ENCODE data around the gene PRRT1.

Gene PRRT1

GRCh38 chr6:32140420-32141046 lies 11.2 kb downstream of the PRRT1 start:
- no peak overlapping the region for H3K4me3 ChIP-seq (ENCODE audit: low read length)
- no peak for TF ChIP-seq ZNF274 (IDR thresholded peaks at IDR 0.05; ENCODE audit: low read depth, low read length)

- no peak for TF ChIP-seq ZNF274 (IDR thresholded peaks at IDR 0.05; ENCODE audit: low read depth, low read length)
- no peak overlapping the region for H3K4me3 ChIP-seq (ENCODE audit: low read length)
These were observed 12.1 kb downstream of the PRRT1 start for GRCh38 chr6:32139590-32139989.

GRCh38 chr6:32137454-32137853 lies 14.3 kb downstream of the PRRT1 start:
- H3K4me3 ChIP-seq (ENCODE audit: low read length): no peak overlapping the region
- TF ChIP-seq ZNF274 (IDR thresholded peaks at IDR 0.05; ENCODE audit: low read depth, low read length): no peak

- TF ChIP-seq ZNF274 (IDR thresholded peaks at IDR 0.05; ENCODE audit: low read depth, low read length): no peak
- no peak overlapping the region for H3K4me3 ChIP-seq (ENCODE audit: low read length)
These were observed 18.0 kb downstream of the PRRT1 start for GRCh38 chr6:32133786-32134185.

- no peak overlapping the region for H3K4me3 ChIP-seq (ENCODE audit: low read length)
- TF ChIP-seq ZNF274 (IDR thresholded peaks at IDR 0.05; ENCODE audit: low read depth, low read length): no peak
These were observed 19.6 kb downstream of the PRRT1 start for GRCh38 chr6:32132110-32132509.

GRCh38 chr6:32131439-32131948 lies 20.2 kb downstream of the PRRT1 start:
- TF ChIP-seq ZNF274 (IDR thresholded peaks at IDR 0.05; ENCODE audit: low read depth, low read length): no peak
- no peak overlapping the region for H3K4me3 ChIP-seq (ENCODE audit: low read length)

- no peak for TF ChIP-seq ZNF274 (IDR thresholded peaks at IDR 0.05; ENCODE audit: low read depth, low read length)
- peak overlapping the region; percentile 83 for H3K4me3 ChIP-seq (ENCODE audit: low read length)
These were observed 22.2 kb downstream of the PRRT1 start for GRCh38 chr6:32129297-32130088.

GRCh38 chr6:32128751-32129296 lies 22.9 kb downstream of the PRRT1 start:
- H3K4me3 ChIP-seq (ENCODE audit: low read length): peak overlapping the region; percentile 83; the same call in 1 of the 2 replicates
- no peak for TF ChIP-seq ZNF274 (IDR thresholded peaks at IDR 0.05; ENCODE audit: low read depth, low read length)

GRCh38 chr6:32127717-32128592 lies 23.8 kb downstream of the PRRT1 start, which contains the start of gene ATF6B:
TSS of gene ATF6B (minus strand) at chr6:32128246. CDS start at chr6:32128207, 39 bp downstream.
- TF ChIP-seq ZNF274 (IDR thresholded peaks at IDR 0.05; ENCODE audit: low read depth, low read length): no peak
- H3K4me3 ChIP-seq (ENCODE audit: low read length): peak within 1 kb of the TSS; percentile 83

- H3K4me3 ChIP-seq (ENCODE audit: low read length): peak overlapping the region; percentile 73
- no peak for TF ChIP-seq ZNF274 (IDR thresholded peaks at IDR 0.05; ENCODE audit: low read depth, low read length)
These were observed 24.4 kb downstream of the PRRT1 start for GRCh38 chr6:32127409-32127716.

GRCh38 chr6:32126880-32127279 lies 24.9 kb downstream of the PRRT1 start:
- H3K4me3 ChIP-seq (ENCODE audit: low read length): peak overlapping the region; percentile 73
- no peak for TF ChIP-seq ZNF274 (IDR thresholded peaks at IDR 0.05; ENCODE audit: low read depth, low read length)

GRCh38 chr6:32123681-32124080 lies 28.1 kb downstream of the PRRT1 start:
- no peak overlapping the region for H3K4me3 ChIP-seq (ENCODE audit: low read length)
- no peak for TF ChIP-seq ZNF274 (IDR thresholded peaks at IDR 0.05; ENCODE audit: low read depth, low read length)

GRCh38 chr6:32120573-32121059 lies 31.1 kb downstream of the PRRT1 start:
- no peak overlapping the region for H3K4me3 ChIP-seq (ENCODE audit: low read length)
- no peak for TF ChIP-seq ZNF274 (IDR thresholded peaks at IDR 0.05; ENCODE audit: low read depth, low read length)
